ENCODE measurements around the gene KPNA4. TPM values are rescaled to one million over a fixed set of nuclear protein-coding genes. Genes with fewer than 3 reads are reported as not detected.

Gene KPNA4
- total RNA-seq, 1 experiment from 2014 or later = 76.7 TPM

GRCh38 chr3:160540551-160540950 is 24.8 kb downstream of the KPNA4 start:
- H3K4me3 Mint-ChIP-seq = no peak overlapping the region; a peak in 1 of 5 replicates
- no peaks in the 10 kb centered on the region for H3K23me2 ChIP-seq (ENCODE audit: insufficient read length, low read depth, low read length, poor library complexity, severe bottlenecking)
- no peak overlapping the region for H4K5ac ChIP-seq (ENCODE audit: insufficient read length, low read depth, low read length)
- no CpG with 5 or more reads among the region's 2 CpGs for WGBS (ENCODE audit: extremely low coverage, insufficient read length, low lambda C conversion rate)
- H3K4me2 ChIP-seq (ENCODE audit: insufficient read depth, insufficient read length, low read length) = no peak overlapping the region
- no peaks in the 10 kb centered on the region for H3K9me3 ChIP-seq (ENCODE audit: control insufficient read depth, low read depth, low read length)
- H3K4ac ChIP-seq (ENCODE audit: low read depth, low read length) = no peak overlapping the region
- H2BK15ac ChIP-seq (ENCODE audit: low read depth, low read length) = no peak overlapping the region
- H2AK5ac ChIP-seq (ENCODE audit: insufficient read length, low read length) = no peak overlapping the region
- no peak overlapping the region for H3K18ac ChIP-seq (ENCODE audit: insufficient read length, low read depth, low read length)
- no peaks in the 10 kb centered on the region for H3K27me3 ChIP-seq (ENCODE audit: insufficient read depth, low read length)
- no peak for DNase-seq
- TF ChIP-seq, protein P1, sequence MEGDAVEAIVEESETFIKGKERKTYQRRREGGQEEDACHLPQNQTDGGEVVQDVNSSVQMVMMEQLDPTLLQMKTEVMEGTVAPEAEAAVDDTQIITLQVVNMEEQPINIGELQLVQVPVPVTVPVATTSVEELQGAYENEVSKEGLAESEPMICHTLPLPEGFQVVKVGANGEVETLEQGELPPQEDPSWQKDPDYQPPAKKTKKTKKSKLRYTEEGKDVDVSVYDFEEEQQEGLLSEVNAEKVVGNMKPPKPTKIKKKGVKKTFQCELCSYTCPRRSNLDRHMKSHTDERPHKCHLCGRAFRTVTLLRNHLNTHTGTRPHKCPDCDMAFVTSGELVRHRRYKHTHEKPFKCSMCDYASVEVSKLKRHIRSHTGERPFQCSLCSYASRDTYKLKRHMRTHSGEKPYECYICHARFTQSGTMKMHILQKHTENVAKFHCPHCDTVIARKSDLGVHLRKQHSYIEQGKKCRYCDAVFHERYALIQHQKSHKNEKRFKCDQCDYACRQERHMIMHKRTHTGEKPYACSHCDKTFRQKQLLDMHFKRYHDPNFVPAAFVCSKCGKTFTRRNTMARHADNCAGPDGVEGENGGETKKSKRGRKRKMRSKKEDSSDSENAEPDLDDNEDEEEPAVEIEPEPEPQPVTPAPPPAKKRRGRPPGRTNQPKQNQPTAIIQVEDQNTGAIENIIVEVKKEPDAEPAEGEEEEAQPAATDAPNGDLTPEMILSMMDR (conservative IDR thresholded peaks at IDR 0.05) = no peak
- H4K91ac ChIP-seq (ENCODE audit: insufficient read length, low read depth, low read length) = no peak overlapping the region
- peaks cover 15 to 17% of the 10 kb centered on the region in 2 experiments for H3K4me1 Mint-ChIP-seq
- no peak overlapping the region for H3T11ph ChIP-seq (ENCODE audit: low read length)
- peak overlapping the region in 2 of 3 experiments; percentile 45 to 52; a peak in 1 of 7 replicates for H3K27ac Mint-ChIP-seq
- no peak overlapping the region for H2BK12ac ChIP-seq (ENCODE audit: insufficient read length, low read depth, low read length)
- no peak overlapping the region for H4K8ac ChIP-seq (replicated peaks; ENCODE audit: insufficient read length, low read depth, low read length)
- peaks cover 8% of the 10 kb centered on the region; the same call in 1 of the 2 replicates for H3K79me2 ChIP-seq (ENCODE audit: insufficient read depth, low read length)
- H3K4me1 ChIP-seq (ENCODE audit: insufficient read depth, low read length) = no peaks in the 10 kb centered on the region; the same call in 1 of the 2 replicates
- H3K27me3 Mint-ChIP-seq (ENCODE audit: low read depth) = no peaks in the 10 kb centered on the region
- no peaks in the 10 kb centered on the region for H4K20me1 ChIP-seq (ENCODE audit: control insufficient read depth, insufficient read depth, insufficient read length)
- H3K36me3 Mint-ChIP-seq (ENCODE audit: insufficient read depth in 1 of 3, low read depth in 3 of 3) = peaks cover 0 to 4% (median 3%) of the 10 kb centered on the region in 3 experiments; a peak in 4 of 7 replicates
- H3K27ac ChIP-seq (ENCODE audit: insufficient read length, low read depth, low read length) = no peak overlapping the region
- no peak overlapping the region for H2BK120ac ChIP-seq (ENCODE audit: low read depth, low read length, poor library complexity, severe bottlenecking)
- peaks cover 6% of the 10 kb centered on the region for H3K79me1 ChIP-seq (ENCODE audit: insufficient read depth, low read depth, low read length, poor library complexity, severe bottlenecking)
- no peak overlapping the region for H2BK20ac ChIP-seq (ENCODE audit: low read depth, low read length, poor library complexity, severe bottlenecking)
- no peak overlapping the region for H3K23ac ChIP-seq (ENCODE audit: insufficient read length, low read depth, low read length)
- H3K56ac ChIP-seq (ENCODE audit: insufficient read length, low read depth, low read length) = no peak overlapping the region
- no peak overlapping the region for H3K9ac ChIP-seq (ENCODE audit: extremely low read depth, insufficient read length, low read length)
- no peaks in the 10 kb centered on the region for H3K9me3 Mint-ChIP-seq
- no peak overlapping the region for H2BK5ac ChIP-seq (ENCODE audit: insufficient read length, low read length)
- no peak overlapping the region for H3K14ac ChIP-seq (ENCODE audit: insufficient read depth, low read length)
- no peak overlapping the region for H2AFZ ChIP-seq (ENCODE audit: low read length)
